GM12878 (cell line): Measurements from ENCODE around the gene IBA57. TPM values are rescaled to one million over a fixed set of nuclear protein-coding genes. Genes with fewer than 3 reads are reported as not detected.

ENCODE experiments used
- ATAC-seq: fragments of 200-7000 bp; cut with Tn5 transposase; 3 replicates; pipeline ENCODE4 v1.9.1; 2020; ENCODE audit warnings: mild to moderate bottlenecking, moderate library complexity
- BruUV-seq: library from RNA; stranded (reverse); fragments of 400-500 nt; replicated peaks from 2 replicates; lab custom pipeline; 2021; lab: Mats Ljungman, UMichigan
- CTCF ChIA-PET: fragments of 300-600 bp; sonication (Branson Sonifier 250); formaldehyde crosslinking; extraction: SDS; loops from one replicate; lab custom pipeline; 2021; ENCODE audit warnings: inconsistent platforms; lab: Yijun Ruan, JAX
- POLR2A ChIA-PET: fragments of 350-600 bp; formaldehyde crosslinking; extraction: SDS; loops from one replicate; lab custom pipeline; 2021; ENCODE audit warnings: inconsistent platforms; lab: Charles Lee
- RAD21 ChIA-PET: fragments of 300-600 bp; sonication (Branson Sonifier 250); formaldehyde crosslinking; loops from one replicate; lab custom pipeline; 2023; ENCODE audit warnings: antibody characterized with exemption; ENCODE audit not compliant: unreplicated experiment; lab: Charles Lee
- SMC1A ChIA-PET: fragments of 300-600 bp; sonication (Branson Sonifier 250); formaldehyde crosslinking; loops from one replicate; lab custom pipeline; 2023; ENCODE audit not compliant: unreplicated experiment, uncharacterized antibody; lab: Charles Lee
- DNase-seq: peaks from one replicate; pipeline ENCODE4 v3.0.0-alpha.2; 2011; ENCODE audit warnings: low read depth, low spot score
- FAIRE-seq: peaks from 3 replicates; lab custom pipeline; 2011; peaks lifted over from hg19 to GRCh38; lab: Jason Lieb, UNC
- H2AFZ ChIP-seq: 2 replicates; pipeline ENCODE4 v1.6.0; 2011; ENCODE audit warnings: low read depth, low read length, control low read depth; ENCODE audit not compliant: control insufficient read depth
- H3K27ac ChIP-seq: 2 replicates; pipeline ENCODE4 v1.5.1; 2011; ENCODE audit warnings: control low read depth; ENCODE audit not compliant: control insufficient read depth, insufficient read depth
- H3K27me3 ChIP-seq, 2 experiments: replicated peaks in 1 of 2; 2 replicates each; pipeline versions ENCODE4 v1.6.0 to v1.6.1; 2011; ENCODE audit warnings: low read length in 1 of 2; ENCODE audit not compliant: control insufficient read depth in 2 of 2, insufficient read depth in 2 of 2
- H3K36me3 ChIP-seq, 2 experiments: 2 replicates each; pipeline ENCODE4 v1.5.1; 2011; ENCODE audit warnings: low read length in 1 of 2; ENCODE audit not compliant: control insufficient read depth in 2 of 2, insufficient read depth in 2 of 2
- H3K4me1 ChIP-seq: 2 replicates; pipeline ENCODE4 v1.6.1; 2011; ENCODE audit warnings: mild to moderate bottlenecking, low read length, moderate library complexity, mixed read lengths; ENCODE audit not compliant: control insufficient read depth, insufficient read depth
- H3K4me2 ChIP-seq: 2 replicates; pipeline ENCODE4 v1.6.0; 2011; ENCODE audit warnings: control low read depth; ENCODE audit not compliant: control insufficient read depth, insufficient read depth
- H3K4me3 ChIP-seq: fragments of 200-600 bp; sonication (generic); 2 replicates; pipeline ENCODE4 v1.5.1; 2016
- H3K79me2 ChIP-seq: 2 replicates; pipeline ENCODE4 v1.6.0; 2011; ENCODE audit warnings: low read length; ENCODE audit not compliant: control insufficient read depth, insufficient read depth
- H3K9ac ChIP-seq: 2 replicates; pipeline ENCODE4 v1.8.0; 2011; ENCODE audit warnings: low read length, control low read depth, mixed read lengths; ENCODE audit not compliant: control insufficient read depth, insufficient read depth
- H3K9me3 ChIP-seq: replicated peaks from 3 replicates; pipeline ENCODE4 v1.5.1; 2011; ENCODE audit warnings: mild to moderate bottlenecking, low read length; ENCODE audit not compliant: control insufficient read depth, insufficient read depth
- H4K20me1 ChIP-seq: 2 replicates; pipeline ENCODE4 v1.6.0; 2011; ENCODE audit not compliant: control insufficient read depth, insufficient read depth
- ATF7 ChIP-seq: fragments of 450-650 bp; IDR thresholded peaks from 2 replicates; pipeline ENCODE4 v1.6.1; 2016; ENCODE audit warnings: low read depth, mild to moderate bottlenecking
- BHLHE40 ChIP-seq, 2 experiments: fragments of 450-650 bp in 1 of 2; IDR thresholded peaks; 2 replicates each; pipeline ENCODE4 v1.6.1; 2011 to 2017; ENCODE audit warnings: low read depth in 2 of 2, borderline replicate concordance in 1 of 2, improper control_type of control experiment in 1 of 2, low read length in 1 of 2, mild to moderate bottlenecking in 1 of 2
- CBFB ChIP-seq: IDR thresholded peaks from 2 replicates; pipeline ENCODE4 v1.6.1; 2016; ENCODE audit warnings: antibody characterized with exemption, low read depth
- CREM ChIP-seq: IDR thresholded peaks from 2 replicates; pipeline ENCODE4 v1.6.1; 2014; ENCODE audit warnings: antibody characterized with exemption, low read depth
- EP300 ChIP-seq, 2 experiments: fragments of 150-350 bp in 1 of 2; IDR thresholded peaks; 2 replicates each; pipeline ENCODE4 v1.6.1; 2011 to 2012; ENCODE audit warnings: low read depth in 2 of 2, low read length in 2 of 2, borderline replicate concordance in 1 of 2, improper control_type of control experiment in 1 of 2, inconsistent platforms in 1 of 2; ENCODE audit not compliant: control insufficient read depth in 1 of 2
- EZH2 ChIP-seq: IDR thresholded peaks from 2 replicates; pipeline ENCODE4 v1.6.1; 2012; ENCODE audit warnings: low read depth, mild to moderate bottlenecking, control low read depth, inconsistent platforms, low read length, borderline replicate concordance; ENCODE audit not compliant: control insufficient read depth
- JUNB ChIP-seq: IDR thresholded peaks from 2 replicates; pipeline ENCODE4 v1.6.1; 2016; ENCODE audit warnings: antibody characterized with exemption, mild to moderate bottlenecking
- MEF2B ChIP-seq: fragments of 450-650 bp; IDR thresholded peaks from 2 replicates; pipeline ENCODE4 v1.6.1; 2018; ENCODE audit warnings: mild to moderate bottlenecking, moderate library complexity; ENCODE audit not compliant: partially characterized antibody, poor library complexity, severe bottlenecking
- MTA2 ChIP-seq: fragments of 450-650 bp; IDR thresholded peaks from 2 replicates; pipeline ENCODE4 v1.6.1; 2016; ENCODE audit warnings: low read depth, mild to moderate bottlenecking, moderate library complexity
- RAD51 ChIP-seq: fragments of 450-650 bp; IDR thresholded peaks from 2 replicates; pipeline ENCODE4 v1.6.1; 2016; ENCODE audit warnings: moderate library complexity, mild to moderate bottlenecking, inconsistent platforms
- WGBS: methylation state at CpG from one replicate; pipeline ENCODE4 v1.1.6; 2016; ENCODE audit warnings: low lambda C conversion rate; ENCODE audit not compliant: insufficient replicate concordance, insufficient coverage; ENCODE audit errors: missing lambda C conversion rate; 5-methylcytosine and 5-hydroxymethylcytosine counted together
- in situ Hi-C: fragments of 300-500 bp; cut with MboI; formaldehyde crosslinking; loops from 9 replicates; pipeline ENCODE4 v1.14.3; 2018; ENCODE audit warnings: mixed read lengths
- intact Hi-C: fragments of 100-400 bp; cut with micrococcal nuclease; formaldehyde crosslinking; loops from one replicate; pipeline ENCODE4 v1.14.2; 2022; ENCODE audit not compliant: unreplicated experiment
- polyA plus RNA-seq, 11 experiments: library from polyadenylated mRNA; depleted of rRNA in 4 of 11; unstranded in 6 of 11; stranded (reverse) in 5 of 11; fragments of >200 nt; fragmentation: Nextera tagmentation in 4 of 11; fragmentation: Illumina TruSeq in 1 of 11; extraction: Ambion mirVana in 4 of 11; extraction: Trizol in 1 of 11; gene quantifications; 1 replicate in 1 of 11; 2 replicates in 10 of 11; pipeline versions ENCODE4 v1.2.1 to v1.2.3, GENCODE V29; 2011 to 2016; ENCODE audit warnings: inconsistent platforms in 2 of 11, missing spikeins in 2 of 11, low read depth in 1 of 11
- total RNA-seq, 4 experiments: library from RNA; depleted of rRNA in 3 of 4; stranded (reverse); fragments of >200 nt in 3 of 4; fragmentation: Illumina TruSeq in 1 of 4; extraction: Trizol in 1 of 4; gene quantifications; 2 replicates each; pipeline versions ENCODE4 v1.2.1 to v1.2.3, GENCODE V29; 2013 to 2021
- TF ChIP-seq, protein P1 (sequence below): fragments of 150-350 bp; IDR thresholded peaks from 2 replicates; pipeline ENCODE4 v1.6.1; 2014; ENCODE audit warnings: mild to moderate bottlenecking, low read depth, low read length
- TF ChIP-seq, protein P2 (sequence below): fragments of 450-650 bp; IDR thresholded peaks from 2 replicates; pipeline ENCODE4 v1.6.1; 2017; ENCODE audit warnings: borderline replicate concordance
- TF ChIP-seq, protein P3 (sequence below): fragments of 450-650 bp; IDR thresholded peaks from 2 replicates; pipeline ENCODE4 v1.6.1; 2014; ENCODE audit warnings: mild to moderate bottlenecking

The IBA57 gene
- total and polyA plus RNA-seq, 10 of the 15 experiments (the other 5 are each of a cell fraction or from before 2014, with no cell fraction given): 0.51 to 8.6 (median 3.7) TPM

DNA sequence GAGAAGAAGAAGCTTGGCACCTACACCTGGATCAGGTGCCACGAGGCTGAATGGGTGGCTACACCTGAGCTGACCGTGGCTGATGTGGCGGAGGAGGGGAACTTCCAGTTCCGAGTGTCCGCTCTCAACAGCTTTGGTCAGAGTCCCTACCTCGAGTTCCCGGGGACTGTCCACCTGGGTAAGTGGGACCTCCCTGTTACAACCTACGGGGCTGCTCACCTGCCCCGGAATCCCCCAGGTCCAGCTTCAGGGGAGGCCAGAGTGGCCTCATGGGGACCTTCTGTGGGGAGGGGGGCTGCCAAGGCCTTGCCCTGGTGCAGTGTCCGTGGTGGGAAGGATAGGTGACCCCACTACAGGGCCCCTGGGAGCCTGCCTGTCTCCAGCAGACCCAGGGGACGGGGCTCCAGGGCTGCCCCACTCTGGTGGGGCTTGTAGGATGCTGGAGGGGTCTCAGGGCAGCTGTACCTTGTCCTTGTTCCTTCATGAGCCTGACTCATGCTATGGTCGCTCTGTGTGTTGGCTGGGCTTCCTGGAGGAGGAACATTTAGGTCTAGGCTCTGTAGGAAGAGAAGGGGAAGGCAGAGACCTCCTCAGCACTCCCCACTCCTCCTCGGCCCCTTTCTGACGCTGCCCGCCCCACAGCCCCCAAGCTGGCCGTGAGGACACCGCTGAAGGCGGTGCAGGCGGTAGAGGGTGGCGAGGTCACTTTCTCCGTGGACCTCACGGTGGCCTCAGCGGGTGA is 49.5 kb downstream of the IBA57 start:
- no peak overlapping the region for H3K4me2 ChIP-seq
- H3K4me3 ChIP-seq: no peak overlapping the region
- TF ChIP-seq CBFB: no peak
- TF ChIP-seq BHLHE40 (IDR thresholded peaks at IDR 0.05; ENCODE audit: borderline replicate concordance in 1 of 2, low read depth in 2 of 2, low read length in 1 of 2): no peak
- no peak for TF ChIP-seq JUNB
- TF ChIP-seq ATF7: no peak
- no peak for TF ChIP-seq MTA2
- TF ChIP-seq, protein P1, sequence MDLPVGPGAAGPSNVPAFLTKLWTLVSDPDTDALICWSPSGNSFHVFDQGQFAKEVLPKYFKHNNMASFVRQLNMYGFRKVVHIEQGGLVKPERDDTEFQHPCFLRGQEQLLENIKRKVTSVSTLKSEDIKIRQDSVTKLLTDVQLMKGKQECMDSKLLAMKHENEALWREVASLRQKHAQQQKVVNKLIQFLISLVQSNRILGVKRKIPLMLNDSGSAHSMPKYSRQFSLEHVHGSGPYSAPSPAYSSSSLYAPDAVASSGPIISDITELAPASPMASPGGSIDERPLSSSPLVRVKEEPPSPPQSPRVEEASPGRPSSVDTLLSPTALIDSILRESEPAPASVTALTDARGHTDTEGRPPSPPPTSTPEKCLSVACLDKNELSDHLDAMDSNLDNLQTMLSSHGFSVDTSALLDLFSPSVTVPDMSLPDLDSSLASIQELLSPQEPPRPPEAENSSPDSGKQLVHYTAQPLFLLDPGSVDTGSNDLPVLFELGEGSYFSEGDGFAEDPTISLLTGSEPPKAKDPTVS: no peak
- TF ChIP-seq MEF2B: no peak
- TF ChIP-seq, protein P2, sequence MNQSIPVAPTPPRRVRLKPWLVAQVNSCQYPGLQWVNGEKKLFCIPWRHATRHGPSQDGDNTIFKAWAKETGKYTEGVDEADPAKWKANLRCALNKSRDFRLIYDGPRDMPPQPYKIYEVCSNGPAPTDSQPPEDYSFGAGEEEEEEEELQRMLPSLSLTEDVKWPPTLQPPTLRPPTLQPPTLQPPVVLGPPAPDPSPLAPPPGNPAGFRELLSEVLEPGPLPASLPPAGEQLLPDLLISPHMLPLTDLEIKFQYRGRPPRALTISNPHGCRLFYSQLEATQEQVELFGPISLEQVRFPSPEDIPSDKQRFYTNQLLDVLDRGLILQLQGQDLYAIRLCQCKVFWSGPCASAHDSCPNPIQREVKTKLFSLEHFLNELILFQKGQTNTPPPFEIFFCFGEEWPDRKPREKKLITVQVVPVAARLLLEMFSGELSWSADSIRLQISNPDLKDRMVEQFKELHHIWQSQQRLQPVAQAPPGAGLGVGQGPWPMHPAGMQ: no peak
- no peak for TF ChIP-seq EP300 (IDR thresholded peaks at IDR 0.05; ENCODE audit: borderline replicate concordance in 1 of 2, control insufficient read depth in 1 of 2, low read depth in 2 of 2, low read length in 2 of 2)
- TF ChIP-seq EZH2: no peak
- no peak for TF ChIP-seq RAD51
- TF ChIP-seq, protein P3, sequence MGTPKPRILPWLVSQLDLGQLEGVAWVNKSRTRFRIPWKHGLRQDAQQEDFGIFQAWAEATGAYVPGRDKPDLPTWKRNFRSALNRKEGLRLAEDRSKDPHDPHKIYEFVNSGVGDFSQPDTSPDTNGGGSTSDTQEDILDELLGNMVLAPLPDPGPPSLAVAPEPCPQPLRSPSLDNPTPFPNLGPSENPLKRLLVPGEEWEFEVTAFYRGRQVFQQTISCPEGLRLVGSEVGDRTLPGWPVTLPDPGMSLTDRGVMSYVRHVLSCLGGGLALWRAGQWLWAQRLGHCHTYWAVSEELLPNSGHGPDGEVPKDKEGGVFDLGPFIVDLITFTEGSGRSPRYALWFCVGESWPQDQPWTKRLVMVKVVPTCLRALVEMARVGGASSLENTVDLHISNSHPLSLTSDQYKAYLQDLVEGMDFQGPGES: no peak
- TF ChIP-seq CREM: no peak
- H3K27ac ChIP-seq: no peak overlapping the region
- WGBS: 53% methylated on average over 22 of the region's 23 CpGs
- no peaks in the 10 kb centered on the region; the same call in 2 of the 3 replicates for H3K9me3 ChIP-seq
- ChIA-PET POLR2A (interaction anchor here (0.5 kb wide), 1 partner anchor 98 kb away, joined by 5 read pairs; no protein-coding TSS in a partner anchor), SMC1A (interaction anchor here (1.5 kb wide), 1 partner anchor 8 kb away, joined by 3 read pairs; no protein-coding TSS in a partner anchor), RAD21 (no interaction called here), CTCF (interaction anchor here (0.8 to 1.5 kb wide), 2 partner anchors 12 to 259 kb away, joined by 3 to 5 read pairs; no protein-coding TSS in a partner anchor)
- no peaks in the 10 kb centered on the region for H3K27me3 ChIP-seq
- no peak overlapping the region for H3K9ac ChIP-seq
- ATAC-seq: no peak
- H2AFZ ChIP-seq: no peak overlapping the region
- no peaks in the 10 kb centered on the region for H4K20me1 ChIP-seq
- in situ Hi-C loops (no loop called here), intact Hi-C loops (loop anchor here (5.0 to 10.0 kb wide), 2 partner anchors 70 to 302 kb away; no protein-coding TSS in a partner anchor)
- FAIRE-seq: no peak
- DNase-seq: no peak
- H3K79me2 ChIP-seq: no peaks in the 10 kb centered on the region
- H3K4me1 ChIP-seq: no peaks in the 10 kb centered on the region
- no peaks in the 10 kb centered on the region for H3K36me3 ChIP-seq
- BruUV-seq: no TSS peak
